ENCODE data around the gene RHBG.
A peak's percentile ranks its signal among the peaks of the same experiment; 100 is the strongest.

RHBG gene

DNA sequence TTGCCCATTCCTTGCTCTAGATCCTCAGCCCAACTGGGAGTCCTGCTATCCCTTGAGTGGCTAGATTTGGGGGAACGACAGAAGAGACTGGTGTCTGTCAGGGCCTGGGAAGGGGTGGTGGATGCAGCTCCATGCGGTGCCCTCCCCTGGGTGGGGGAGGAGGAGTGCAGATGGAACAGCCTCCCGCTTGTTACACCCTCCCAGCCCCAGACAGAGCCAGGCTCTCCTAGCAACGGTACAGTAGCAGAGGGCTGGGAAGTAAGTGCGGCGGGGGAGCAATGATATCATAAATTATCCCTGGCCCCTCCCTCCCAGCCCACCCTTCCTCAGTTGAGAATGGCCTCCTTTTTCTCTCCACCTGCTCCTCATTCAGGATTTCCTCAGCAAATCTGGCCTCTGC lies 37.2 kb downstream of the RHBG start:
- DNase-seq (ENCODE audit: low read depth, low spot score): no peak

GRCh38 chr1:156407344-156407743 lies 38.3 kb downstream of the RHBG start:
- DNase-seq (ENCODE audit: low read depth, low spot score): no peak

GRCh38 chr1:156407760-156408159 lies 38.7 kb downstream of the RHBG start:
- DNase-seq (ENCODE audit: low read depth, low spot score): no peak

- no peak for DNase-seq (ENCODE audit: low read depth, low spot score)
These were observed 40.4 kb downstream of the RHBG start for GRCh38 chr1:156409439-156409838.

- DNase-seq (ENCODE audit: low read depth, low spot score): no peak
These were observed 41.2 kb downstream of the RHBG start for GRCh38 chr1:156410238-156410637.

DNA sequence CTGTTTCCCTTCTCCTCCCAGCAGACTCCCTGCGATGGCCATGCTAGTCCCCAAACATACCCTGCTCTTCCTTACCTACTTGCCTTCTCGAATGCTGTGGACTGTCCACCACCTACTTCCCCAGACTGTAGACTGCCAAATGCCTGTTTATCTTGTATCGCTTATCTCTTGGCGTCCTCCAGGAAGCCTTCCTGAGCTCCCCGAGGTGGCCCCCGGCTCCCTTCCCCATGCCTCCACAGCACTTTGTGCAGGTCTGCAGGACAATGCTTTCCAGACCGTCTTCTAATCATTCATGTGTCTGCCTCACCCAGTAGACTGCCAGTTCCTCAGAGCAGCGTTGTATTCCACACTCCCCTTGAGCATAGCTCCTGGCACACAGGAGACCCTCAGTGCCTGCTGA lies 41.7 kb downstream of the RHBG start:
- DNase-seq (ENCODE audit: low read depth, low spot score): no peak

DNA sequence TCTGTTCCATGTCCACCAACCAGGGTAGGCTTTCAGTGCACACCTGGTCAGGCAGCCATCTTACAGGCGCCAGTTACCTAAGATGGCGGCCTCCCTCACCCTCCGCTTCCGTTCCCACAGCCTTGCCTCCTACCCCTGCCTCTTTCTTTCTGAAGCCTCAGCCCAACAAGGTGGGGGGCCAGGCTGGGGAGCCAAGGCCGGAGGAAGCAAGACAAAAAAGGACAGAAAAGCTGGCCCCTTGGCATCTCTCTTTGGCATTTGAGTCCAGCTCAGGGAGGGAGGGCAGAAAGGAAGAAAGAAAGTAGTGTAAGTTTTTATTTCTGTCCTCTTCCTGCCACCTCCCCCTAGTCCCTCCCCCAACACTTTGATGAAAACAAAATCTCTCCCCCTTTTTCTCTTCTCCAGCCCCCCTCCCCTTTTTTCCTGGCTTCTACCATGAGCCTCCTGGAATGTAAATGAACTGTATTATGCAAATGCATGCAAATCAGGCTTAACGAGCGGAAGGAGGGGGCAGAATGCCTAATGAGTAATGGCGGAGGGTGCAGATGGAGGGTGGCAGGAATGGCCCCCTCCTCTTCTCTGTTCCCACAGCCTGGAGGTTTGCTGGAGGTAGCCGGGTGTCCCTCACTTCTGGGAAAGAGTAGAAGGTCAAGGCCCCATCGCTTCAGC lies 43.8 kb downstream of the RHBG start:
- no peak for DNase-seq (ENCODE audit: low read depth, low spot score)

DNA sequence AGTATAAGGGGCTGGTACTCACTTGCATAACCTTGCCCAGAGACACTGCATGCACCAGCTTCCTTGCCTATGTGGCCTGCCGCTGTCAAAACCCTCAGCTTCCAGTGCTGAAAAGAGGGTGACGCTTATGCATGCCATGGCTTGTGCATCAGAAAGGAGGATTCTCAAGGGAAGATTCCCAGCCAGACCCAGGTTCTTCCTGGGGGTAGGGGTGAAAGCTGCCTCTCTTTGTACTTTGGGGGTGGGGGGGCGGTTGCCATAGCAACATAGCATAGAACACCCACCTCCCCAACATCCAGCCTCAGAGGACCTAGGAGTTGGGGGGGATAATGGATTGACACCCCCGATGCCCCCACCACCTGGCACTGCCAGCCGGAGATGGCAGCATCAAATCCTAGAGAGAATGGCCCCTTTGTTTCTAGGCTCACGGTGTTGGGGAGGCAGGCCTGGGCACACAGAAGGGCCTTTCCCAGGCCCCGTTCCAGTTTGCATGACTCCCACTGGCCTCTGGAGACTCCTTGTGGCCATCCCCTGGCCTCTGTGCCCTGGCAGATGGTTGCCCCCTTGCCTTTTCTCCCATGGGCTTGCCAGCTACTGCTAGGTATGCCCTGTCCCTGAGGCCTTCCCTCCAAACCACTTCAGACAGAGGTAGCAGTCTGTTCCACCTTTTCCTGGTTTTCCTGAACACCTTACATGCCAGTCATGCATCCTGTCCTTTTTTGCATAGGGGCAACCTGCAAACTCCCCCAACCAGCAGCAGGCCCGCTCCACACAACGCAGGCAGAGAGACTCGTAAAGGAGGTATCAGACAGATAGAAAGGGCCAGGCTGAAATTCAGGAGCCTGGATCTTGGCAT lies 44.6 kb downstream of the RHBG start:
- no peak for DNase-seq (ENCODE audit: low read depth, low spot score)

GRCh38 chr1:156414461-156415064 lies 45.6 kb downstream of the RHBG start:
- no peak for DNase-seq (ENCODE audit: low read depth, low spot score)

DNA sequence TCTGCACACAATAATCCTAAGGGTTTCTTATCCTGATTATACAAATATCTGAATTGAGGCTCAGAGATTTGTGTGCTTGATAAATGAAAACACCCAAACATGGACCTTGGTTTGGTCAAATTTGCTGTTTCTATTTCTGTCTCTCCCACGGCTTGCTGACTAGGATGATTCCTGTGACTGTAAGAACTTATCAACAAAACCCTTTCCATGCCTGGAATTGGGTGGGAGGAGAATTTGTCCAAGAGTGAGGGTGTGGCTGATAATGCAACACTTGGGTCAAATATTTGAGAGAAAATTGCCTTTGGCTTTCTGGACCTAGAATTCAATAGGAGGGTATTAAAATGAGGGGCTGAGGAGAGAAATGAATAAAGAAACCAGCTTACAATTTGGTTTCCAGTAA lies 48.0 kb downstream of the RHBG start:
- DNase-seq (ENCODE audit: low read depth, low spot score): no peak

DNA sequence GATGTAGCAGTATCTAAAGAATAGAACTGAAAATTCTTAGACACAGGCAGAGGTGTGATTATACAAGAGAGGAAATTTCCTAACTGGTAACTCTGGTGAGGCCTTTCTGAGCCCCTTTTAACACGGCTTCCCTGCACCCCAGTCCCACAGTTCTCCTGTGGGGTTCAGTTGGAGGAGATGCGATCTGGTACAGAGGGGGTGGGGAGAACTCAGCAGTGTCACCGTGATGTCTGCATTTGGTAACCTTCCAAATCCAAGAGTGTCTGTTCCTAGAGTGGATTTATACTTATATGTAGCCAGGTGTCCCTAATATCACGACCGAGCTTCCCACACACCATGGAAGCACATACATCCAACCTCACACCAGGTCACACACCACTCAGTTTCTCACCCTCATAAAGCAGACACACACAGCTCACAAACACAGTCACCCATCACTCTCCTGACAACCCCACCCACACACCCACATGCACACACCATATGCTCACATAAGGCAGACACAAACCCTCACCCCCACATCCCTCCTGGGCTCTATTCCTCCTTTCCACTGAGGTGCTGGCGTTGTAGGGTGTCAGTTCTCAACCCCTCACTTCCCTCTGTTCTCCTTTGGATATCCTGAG lies 48.5 kb downstream of the RHBG start:
- DNase-seq (ENCODE audit: low read depth, low spot score): no peak

DNA sequence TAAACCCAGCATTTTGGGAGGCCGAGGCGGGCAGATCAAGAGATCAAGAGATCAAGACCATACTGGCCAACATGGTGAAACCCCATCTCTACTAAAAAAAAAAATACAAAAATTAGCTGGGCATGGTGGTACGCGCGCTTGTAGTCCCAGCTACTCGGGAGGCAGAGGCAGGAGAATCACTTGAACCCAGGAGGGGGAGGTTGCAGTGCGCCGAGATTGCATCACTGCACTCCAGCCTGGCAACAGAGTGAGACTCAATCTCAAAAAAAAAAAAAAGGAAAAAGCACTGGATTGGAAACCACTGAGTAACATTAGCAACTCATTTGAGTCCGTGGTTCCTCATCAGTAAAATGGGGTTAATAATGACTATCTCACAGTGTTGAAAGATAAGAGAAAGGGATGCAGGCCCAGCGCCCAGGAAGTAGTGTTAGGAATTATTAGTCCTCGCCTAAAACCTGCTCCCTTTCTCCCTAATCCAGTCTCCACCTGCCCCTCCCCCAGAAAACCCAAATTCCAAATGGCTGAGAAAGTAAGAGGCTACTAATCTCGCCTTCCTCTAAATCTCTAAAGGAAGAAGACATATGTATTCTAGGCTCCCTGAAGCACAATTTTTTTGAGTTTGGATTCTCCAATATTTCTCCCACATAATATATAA lies 49.5 kb downstream of the RHBG start:
- no peak for DNase-seq (ENCODE audit: low read depth, low spot score)

- DNase-seq (ENCODE audit: low read depth, low spot score): peak; percentile 76
These were observed 50.8 kb downstream of the RHBG start for GRCh38 chr1:156419854-156420204.

DNA sequence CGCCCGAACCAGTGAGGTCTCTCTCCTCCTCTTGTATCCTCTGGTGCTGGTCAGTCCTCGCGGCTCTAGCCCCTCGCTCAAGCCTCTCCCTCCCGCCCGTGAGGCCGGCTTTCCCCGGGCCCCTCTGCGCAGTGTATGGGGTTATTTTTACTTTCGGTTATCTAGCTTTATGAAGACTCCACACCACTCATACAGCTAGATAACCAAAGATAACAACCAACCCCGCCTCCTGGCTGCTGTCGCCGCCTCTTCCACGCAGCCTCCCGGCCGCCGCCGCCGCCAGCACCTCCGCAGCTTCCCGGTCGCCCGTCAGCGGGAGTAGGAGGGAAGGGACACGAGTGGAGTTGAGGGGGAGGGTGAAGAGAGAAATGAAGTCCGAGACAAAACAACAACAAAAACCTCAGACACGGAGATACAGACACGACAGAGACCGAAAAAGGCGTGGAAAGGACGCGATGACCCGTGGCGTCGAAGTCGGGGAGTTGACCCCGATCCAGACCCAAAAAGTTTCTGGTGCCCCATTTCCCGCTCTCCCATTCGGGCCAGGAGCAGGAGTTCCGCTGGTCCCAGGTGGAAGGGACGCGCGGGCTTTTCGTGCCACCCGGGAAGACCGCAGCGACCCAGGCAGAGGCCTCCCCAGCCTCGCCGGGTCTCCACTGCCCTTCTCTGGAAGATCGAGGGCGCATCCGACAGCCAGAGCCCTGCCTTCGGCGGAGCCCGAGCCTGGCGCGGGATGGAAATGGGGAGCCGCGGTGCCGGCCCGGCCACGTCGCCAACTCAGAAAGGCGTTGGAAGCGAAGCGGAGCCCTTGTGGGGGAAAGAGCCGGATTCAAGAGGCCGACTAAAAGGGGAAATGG lies 51.4 kb downstream of the RHBG start:
- no peak for DNase-seq (ENCODE audit: low read depth, low spot score)

GRCh38 chr1:156421062-156421938 lies 52.3 kb downstream of the RHBG start:
- peak; percentile 93 for DNase-seq (ENCODE audit: low read depth, low spot score)

DNA sequence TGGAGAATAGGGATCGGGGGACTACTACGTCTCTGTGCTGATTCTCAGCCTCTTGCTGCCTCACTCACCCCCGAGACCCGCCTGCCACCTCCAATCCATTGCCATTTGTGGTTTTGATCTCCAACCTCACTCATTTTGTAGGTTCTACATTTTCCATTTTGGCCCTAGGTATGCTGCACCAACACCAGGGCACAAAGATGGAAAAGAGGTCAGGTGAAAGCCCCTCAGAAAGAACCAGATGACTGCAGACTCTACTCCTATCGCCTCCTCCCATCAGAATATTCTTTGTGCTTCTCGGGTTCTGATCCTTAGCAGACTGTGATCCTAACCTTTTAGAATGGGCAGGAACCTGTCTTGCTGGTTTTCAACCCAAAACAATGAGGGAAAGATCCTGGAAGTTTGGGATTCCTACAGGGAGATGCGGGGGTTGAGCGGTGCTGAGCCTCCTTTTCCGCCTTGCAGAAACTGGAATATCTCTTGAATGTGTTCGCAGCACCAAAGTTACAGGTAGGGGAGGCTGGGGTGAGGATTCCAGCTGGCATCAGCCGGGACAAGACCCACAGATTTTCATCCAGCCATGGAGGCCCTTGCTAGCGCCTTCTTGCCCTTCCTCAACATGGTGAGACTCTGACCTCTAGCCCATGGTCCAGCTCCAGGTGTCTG lies 53.1 kb downstream of the RHBG start:
- DNase-seq (ENCODE audit: low read depth, low spot score): peak; percentile 79

DNA sequence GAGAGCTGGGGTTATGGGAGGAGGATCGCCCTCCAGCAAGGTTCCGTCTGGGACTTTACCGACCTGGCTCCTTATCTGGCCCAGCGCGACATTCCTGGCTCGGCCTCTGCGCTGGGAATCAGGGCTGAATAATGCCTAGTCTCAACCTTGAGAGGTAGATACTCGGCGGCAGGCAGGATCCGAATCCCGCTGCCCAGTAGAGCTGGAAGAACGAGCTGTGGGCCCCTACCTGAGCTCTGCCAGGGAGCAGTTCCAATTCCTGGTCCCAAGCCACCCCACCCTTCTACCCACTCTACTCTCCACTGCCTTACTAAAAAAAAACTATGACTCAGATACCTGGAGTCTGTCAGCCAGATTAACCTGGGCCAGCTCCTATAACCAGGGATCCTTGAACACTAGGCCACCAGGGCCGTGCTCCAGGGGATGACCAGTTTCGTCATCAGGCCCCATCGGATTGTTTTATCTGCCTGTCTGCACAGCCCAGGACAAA lies 53.6 kb downstream of the RHBG start:
- DNase-seq (ENCODE audit: low read depth, low spot score): peak; percentile 86

- DNase-seq (ENCODE audit: low read depth, low spot score): no peak
These were observed 54.7 kb downstream of the RHBG start for GRCh38 chr1:156423422-156424352.

All from ELF-1 (cell line).